HepG2 (cell line): ENCODE results near the gene NXN. TPM values are rescaled to one million over a fixed set of nuclear protein-coding genes. Genes with fewer than 3 reads are reported as not detected.

ENCODE experiments used
- FOXP4 ChIP-seq: sonication (generic); formaldehyde crosslinking; IDR thresholded peaks from 2 replicates; pipeline ENCODE4 v1.4.0; 2020; ENCODE audit warnings: missing genetic modification reagents
- HOMEZ ChIP-seq: IDR thresholded peaks from 2 replicates; pipeline ENCODE4 v1.6.1; 2016; ENCODE audit warnings: low read depth
- POLR2G ChIP-seq: fragments of 200-400 bp; formaldehyde crosslinking; IDR thresholded peaks from 2 replicates; pipeline ENCODE4 v1.6.1; 2018; ENCODE audit warnings: mild to moderate bottlenecking, low read depth, low read length, moderate library complexity
- RBM22 ChIP-seq: fragments of 200-400 bp; formaldehyde crosslinking; optimal IDR thresholded peaks from 2 replicates; pipeline ENCODE3; 2017; ENCODE audit warnings: mild to moderate bottlenecking, low read length, moderate library complexity
- SETDB1 ChIP-seq: sonication (generic); formaldehyde crosslinking; IDR thresholded peaks from 2 replicates; pipeline ENCODE4 v1.5.1; 2020; ENCODE audit warnings: missing genetic modification reagents, mild to moderate bottlenecking, borderline replicate concordance
- THAP11 ChIP-seq: IDR thresholded peaks from 2 replicates; pipeline ENCODE4 v1.6.1; 2016; ENCODE audit warnings: missing biosample characterization, missing genetic modification reagents
- YY1 ChIP-seq: IDR thresholded peaks from 2 replicates; pipeline ENCODE4 v1.6.1; 2011; ENCODE audit warnings: low read length, low read depth, moderate library complexity, mild to moderate bottlenecking; ENCODE audit not compliant: insufficient read depth, insufficient replicate concordance
- ZBTB49 ChIP-seq: sonication (generic); formaldehyde crosslinking; IDR thresholded peaks from 2 replicates; pipeline ENCODE4 v1.4.0; 2020; ENCODE audit warnings: missing genetic modification reagents, borderline replicate concordance
- ZMYM3 ChIP-seq: sonication (generic); formaldehyde crosslinking; IDR thresholded peaks from 2 replicates; pipeline ENCODE4 v1.5.1; 2020; ENCODE audit warnings: mild to moderate bottlenecking, missing genetic modification reagents
- ZNF235 ChIP-seq: sonication (generic); formaldehyde crosslinking; IDR thresholded peaks from 2 replicates; pipeline ENCODE4 v1.8.1; 2023; ENCODE audit warnings: mild to moderate bottlenecking, missing genetic modification reagents, borderline replicate concordance
- ZNF256 ChIP-seq: sonication (generic); formaldehyde crosslinking; conservative IDR thresholded peaks from 2 replicates; pipeline ENCODE4 v1.4.0; 2020; ENCODE audit warnings: missing genetic modification reagents
- ZNF468 ChIP-seq: sonication (generic); formaldehyde crosslinking; IDR thresholded peaks from 2 replicates; pipeline ENCODE4 v1.8.0; 2022; ENCODE audit warnings: mild to moderate bottlenecking, moderate library complexity, missing genetic modification reagents
- ZNF484 ChIP-seq: sonication (generic); formaldehyde crosslinking; IDR thresholded peaks from 2 replicates; pipeline ENCODE4 v1.5.1; 2020; ENCODE audit warnings: mild to moderate bottlenecking, low read depth, missing genetic modification reagents, borderline replicate concordance
- ZNF616 ChIP-seq: sonication (generic); formaldehyde crosslinking; IDR thresholded peaks from 2 replicates; pipeline ENCODE4 v1.5.0; 2020; ENCODE audit warnings: low read depth, mild to moderate bottlenecking, missing genetic modification reagents
- ZSCAN12 ChIP-seq: sonication (generic); formaldehyde crosslinking; IDR thresholded peaks from 2 replicates; pipeline ENCODE4 v1.9.0; 2021; ENCODE audit warnings: mild to moderate bottlenecking, missing genetic modification reagents
- polyA plus RNA-seq, 8 experiments: library from polyadenylated mRNA; depleted of rRNA in 3 of 8; stranded (reverse) in 7 of 8; unstranded in 1 of 8; fragments of >200 nt; fragmentation: Illumina TruSeq in 4 of 8; extraction: Trizol in 4 of 8; gene quantifications; 2 replicates each; pipeline versions ENCODE4 v1.2.1 to v1.2.3, GENCODE V29; 2011 to 2016; ENCODE audit warnings: low read depth in 4 of 8, missing spikeins in 1 of 8, mixed read lengths in 1 of 8; ENCODE audit not compliant: insufficient read depth in 1 of 8
- total RNA-seq, 5 experiments: library from RNA; depleted of rRNA; stranded (reverse); fragments of >200 nt; fragmentation: Illumina TruSeq; extraction: Trizol; gene quantifications; 2 replicates each; pipeline ENCODE4 v1.2.3, GENCODE V29; 2016; ENCODE audit warnings: low read depth in 1 of 5
- TF ChIP-seq, protein P1 (sequence below), 2 experiments: sonication (generic) in 1 of 2; formaldehyde crosslinking in 1 of 2; IDR thresholded peaks; 2 replicates each; pipeline versions ENCODE4 v1.4.0 to v1.6.1; 2016 to 2020; ENCODE audit warnings: borderline replicate concordance in 1 of 2, low read depth in 1 of 2, mild to moderate bottlenecking in 1 of 2, missing genetic modification reagents in 1 of 2
- TF ChIP-seq, protein P2 (sequence below): sonication (generic); formaldehyde crosslinking; IDR thresholded peaks from 2 replicates; pipeline ENCODE4 v1.4.0; 2020; ENCODE audit warnings: mild to moderate bottlenecking, missing genetic modification reagents

The NXN gene
- total and polyA plus RNA-seq, 2 of the 13 experiments (the other 11 are each of a cell fraction or from before 2014, with no cell fraction given), result 22.2 to 24.3 TPM

DNA sequence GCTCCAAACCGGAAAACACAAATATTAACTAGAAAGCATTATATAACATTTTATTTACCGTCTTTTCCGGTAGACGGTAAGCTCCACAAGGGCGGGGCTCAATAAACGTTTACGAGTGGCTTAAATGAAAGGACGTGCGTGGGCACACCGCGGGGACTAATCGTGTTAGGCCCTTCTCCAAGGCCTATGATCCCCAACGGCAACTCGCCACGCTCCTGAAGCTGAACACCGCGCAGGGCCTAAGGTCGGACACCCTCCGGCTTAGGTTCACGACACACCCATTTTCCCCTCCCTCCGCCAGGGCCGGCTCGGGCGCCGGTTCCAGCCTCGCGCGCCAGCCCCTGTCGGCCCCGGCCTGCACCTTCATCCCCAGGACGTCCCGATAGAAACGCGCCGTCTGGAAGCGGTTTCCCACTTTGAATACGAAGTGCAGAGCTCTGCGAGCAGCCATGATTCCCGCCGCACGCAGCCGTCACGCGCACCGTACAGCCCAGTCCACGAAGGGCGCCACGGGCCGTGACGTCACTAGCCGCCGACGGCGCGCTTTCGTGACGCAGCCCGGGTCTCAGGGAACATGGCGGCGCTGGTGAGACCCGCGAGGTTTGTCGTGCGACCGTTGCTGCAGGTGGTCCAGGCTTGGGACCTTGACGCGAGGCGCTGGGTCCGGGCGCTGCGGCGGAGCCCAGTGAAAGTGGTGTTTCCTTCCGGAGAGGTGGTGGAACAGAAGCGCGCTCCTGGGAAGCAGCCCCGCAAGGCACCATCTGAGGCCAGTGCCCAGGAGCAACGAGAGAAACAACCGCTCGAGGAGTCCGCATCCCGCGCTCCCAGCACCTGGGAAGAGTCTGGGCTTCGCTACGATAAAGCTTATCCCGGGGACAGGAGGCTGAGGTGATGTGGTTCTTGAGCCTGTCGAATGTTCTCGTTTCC is 197.5 kb downstream of the NXN start, which contains the start of the genes GLOD4 and MRM3 (continued):
- TF ChIP-seq, protein P1, sequence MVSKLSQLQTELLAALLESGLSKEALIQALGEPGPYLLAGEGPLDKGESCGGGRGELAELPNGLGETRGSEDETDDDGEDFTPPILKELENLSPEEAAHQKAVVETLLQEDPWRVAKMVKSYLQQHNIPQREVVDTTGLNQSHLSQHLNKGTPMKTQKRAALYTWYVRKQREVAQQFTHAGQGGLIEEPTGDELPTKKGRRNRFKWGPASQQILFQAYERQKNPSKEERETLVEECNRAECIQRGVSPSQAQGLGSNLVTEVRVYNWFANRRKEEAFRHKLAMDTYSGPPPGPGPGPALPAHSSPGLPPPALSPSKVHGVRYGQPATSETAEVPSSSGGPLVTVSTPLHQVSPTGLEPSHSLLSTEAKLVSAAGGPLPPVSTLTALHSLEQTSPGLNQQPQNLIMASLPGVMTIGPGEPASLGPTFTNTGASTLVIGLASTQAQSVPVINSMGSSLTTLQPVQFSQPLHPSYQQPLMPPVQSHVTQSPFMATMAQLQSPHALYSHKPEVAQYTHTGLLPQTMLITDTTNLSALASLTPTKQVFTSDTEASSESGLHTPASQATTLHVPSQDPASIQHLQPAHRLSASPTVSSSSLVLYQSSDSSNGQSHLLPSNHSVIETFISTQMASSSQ (IDR thresholded peaks at IDR 0.05; ENCODE audit: low read depth), result no peak
- TF ChIP-seq, protein P1 (CRISPR knock-in tag; IDR thresholded peaks at IDR 0.05; ENCODE audit: borderline replicate concordance), result peak; percentile 87
- TF ChIP-seq ZNF484 (CRISPR knock-in tag) (no peak), ZNF235 (CRISPR knock-in tag) (no peak), RBM22 (peak; percentile 11), FOXP4 (CRISPR knock-in tag) (no peak), ZNF256 (0 out of 2 replicates have a peak, but pooled peaks have one; percentile 47), ZNF616 (CRISPR knock-in tag) (no peak), HOMEZ (CRISPR knock-in tag) (no peak), SETDB1 (no peak), ZSCAN12 (CRISPR knock-in tag) (no peak), ZNF468 (CRISPR knock-in tag) (no peak), ZMYM3 (CRISPR knock-in tag) (peak; percentile 75), YY1 (peak; percentile 98), ZBTB49 (CRISPR knock-in tag) (no peak), THAP11 (CRISPR knock-in tag) (peak; percentile 95), POLR2G (peak; percentile 93)
- TF ChIP-seq, protein P2, sequence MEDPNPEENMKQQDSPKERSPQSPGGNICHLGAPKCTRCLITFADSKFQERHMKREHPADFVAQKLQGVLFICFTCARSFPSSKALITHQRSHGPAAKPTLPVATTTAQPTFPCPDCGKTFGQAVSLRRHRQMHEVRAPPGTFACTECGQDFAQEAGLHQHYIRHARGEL (CRISPR knock-in tag), result peak; percentile 67; the same call in 1 of the 2 replicates
